Liver (tissue), 9 donors: ENCODE measurements around the gene CPSF3. TPM values are rescaled to one million over a fixed set of nuclear protein-coding genes. Genes with fewer than 3 reads are reported as not detected.

Experiments
- DNase-seq: peaks from one replicate; pipeline ENCODE4 v3.0.0-alpha.2; 2017; ENCODE audit warnings: low spot score
- H3K27ac ChIP-seq, 2 donors: one replicate each; pipeline ENCODE4 v1.7.0; 2013; ENCODE audit warnings: inconsistent platforms in 2 of 2, low read length in 2 of 2, control low read depth in 1 of 2, low read depth in 1 of 2, mild to moderate bottlenecking in 1 of 2
- H3K27me3 ChIP-seq, 4 donors: one replicate each; pipeline versions ENCODE4 v1.6.1 to v1.7.0; 2013; ENCODE audit warnings: low read length in 3 of 4, inconsistent platforms in 1 of 4, mild to moderate bottlenecking in 1 of 4, moderate library complexity in 1 of 4; ENCODE audit not compliant: control insufficient read depth in 4 of 4, insufficient read depth in 4 of 4
- H3K36me3 ChIP-seq, 4 donors: one replicate each; pipeline versions ENCODE4 v1.6.1 to v1.7.0; 2013; ENCODE audit warnings: low read length in 3 of 4, mild to moderate bottlenecking in 3 of 4, low read depth in 1 of 4, moderate library complexity in 1 of 4; ENCODE audit not compliant: control insufficient read depth in 4 of 4, insufficient read depth in 3 of 4
- H3K4me1 ChIP-seq, 4 donors: one replicate each; pipeline versions ENCODE4 v1.6.1 to v1.7.0; 2013; ENCODE audit warnings: low read length in 3 of 4, mild to moderate bottlenecking in 3 of 4, moderate library complexity in 1 of 4; ENCODE audit not compliant: control insufficient read depth in 4 of 4, insufficient read depth in 4 of 4
- H3K4me3 ChIP-seq, 3 donors: one replicate each; pipeline versions ENCODE4 v1.6.1 to v1.7.0; 2013; ENCODE audit warnings: low read length in 3 of 3, control low read depth in 1 of 3, low read depth in 1 of 3, mild to moderate bottlenecking in 1 of 3
- H3K9ac ChIP-seq, 2 donors: one replicate each; pipeline ENCODE4 v1.7.0; 2013; ENCODE audit warnings: low read length in 2 of 2, mild to moderate bottlenecking in 2 of 2, moderate library complexity in 2 of 2, control low read depth in 1 of 2, low read depth in 1 of 2
- H3K9me3 ChIP-seq, 4 donors: one replicate each; pipeline versions ENCODE4 v1.6.1 to v1.7.0; 2013; ENCODE audit warnings: low read length in 3 of 4; ENCODE audit not compliant: control insufficient read depth in 4 of 4
- ATF3 ChIP-seq: IDR thresholded peaks from 2 replicates; pipeline ENCODE4 v1.6.1; 2016; ENCODE audit warnings: antibody characterized with exemption
- CTCF ChIP-seq: fragments of 150-350 bp; IDR thresholded peaks from 2 replicates; pipeline ENCODE4 v1.5.1; 2017; ENCODE audit warnings: improper control_type of control experiment, low read depth, low read length; ENCODE audit not compliant: missing input control
- EGR1 ChIP-seq, 2 donors: IDR thresholded peaks; 2 replicates each; pipeline ENCODE4 v1.6.1; 2016 to 2018; ENCODE audit warnings: antibody characterized with exemption in 2 of 2, low read depth in 2 of 2
- FOXA1 ChIP-seq: IDR thresholded peaks from 2 replicates; pipeline ENCODE4 v1.6.1; 2016; ENCODE audit warnings: antibody characterized with exemption
- FOXA2 ChIP-seq: IDR thresholded peaks from 2 replicates; pipeline ENCODE4 v1.6.1; 2016; ENCODE audit warnings: antibody characterized with exemption
- GABPA ChIP-seq, 2 donors: IDR thresholded peaks in 1 of 2; conservative IDR thresholded peaks in 1 of 2; 2 replicates each; pipeline ENCODE4 v1.6.1; 2016; ENCODE audit warnings: antibody characterized with exemption in 2 of 2, mild to moderate bottlenecking in 1 of 2, moderate library complexity in 1 of 2
- HNF4A ChIP-seq, 2 donors: conservative IDR thresholded peaks; 2 replicates each; pipeline ENCODE4 v1.6.1; 2016; ENCODE audit warnings: antibody characterized with exemption in 2 of 2, mild to moderate bottlenecking in 2 of 2
- HNF4G ChIP-seq: IDR thresholded peaks from 2 replicates; pipeline ENCODE4 v1.6.1; 2016; ENCODE audit warnings: antibody characterized with exemption
- MAX ChIP-seq: IDR thresholded peaks from 2 replicates; pipeline ENCODE4 v1.6.1; 2016; ENCODE audit warnings: antibody characterized with exemption
- NR2F2 ChIP-seq: IDR thresholded peaks from 2 replicates; pipeline ENCODE4 v1.6.1; 2016; ENCODE audit warnings: antibody characterized with exemption
- RAD21 ChIP-seq, 2 donors: IDR thresholded peaks; 2 replicates each; pipeline ENCODE4 v1.6.1; 2016; ENCODE audit warnings: antibody characterized with exemption in 2 of 2, mild to moderate bottlenecking in 2 of 2
- REST ChIP-seq: IDR thresholded peaks from 2 replicates; pipeline ENCODE4 v1.6.1; 2016; ENCODE audit warnings: antibody characterized with exemption, mild to moderate bottlenecking
- RXRA ChIP-seq, 2 donors: IDR thresholded peaks; 2 replicates each; pipeline ENCODE4 v1.6.1; 2017 to 2018; ENCODE audit warnings: antibody characterized with exemption in 2 of 2, mild to moderate bottlenecking in 1 of 2
- SP1 ChIP-seq: IDR thresholded peaks from 2 replicates; pipeline ENCODE4 v1.6.1; 2018; ENCODE audit warnings: antibody characterized with exemption, mild to moderate bottlenecking
- TAF1 ChIP-seq: conservative IDR thresholded peaks from 2 replicates; pipeline ENCODE4 v1.6.1; 2016; ENCODE audit warnings: antibody characterized with exemption, mild to moderate bottlenecking
- YY1 ChIP-seq: IDR thresholded peaks from 2 replicates; pipeline ENCODE4 v1.6.1; 2016; ENCODE audit warnings: antibody characterized with exemption, mild to moderate bottlenecking
- WGBS: extraction: QIAGEN DNeasy Blood & Tissue Kit; methylation state at CpG from one replicate; pipeline ENCODE4 v1.1.7; 2013; 5-methylcytosine and 5-hydroxymethylcytosine counted together
- polyA plus RNA-seq, 2 donors: library from polyadenylated mRNA; stranded (reverse) in 1 of 2; unstranded in 1 of 2; fragments of 200-250 nt in 1 of 2; fragments of >200 nt in 1 of 2; fragmentation: Nextera tagmentation in 1 of 2; extraction: Ambion mirVana in 1 of 2; gene quantifications; one replicate each; pipeline versions ENCODE4 v1.2.1 to v1.2.3, GENCODE V29; 2013 to 2015
- total RNA-seq, 2 donors: library from RNA; depleted of rRNA; stranded (reverse); fragments of >200 nt; gene quantifications; one replicate each; pipeline ENCODE4 v1.2.3, GENCODE V29; 2014
- donor health status: healthy.
- donor health status: healthy.
- donor health status: healthy.
- donor health status: healthy.
- donor health status: healthy.

The CPSF3 gene
- total and polyA plus RNA-seq, 4 donors = 8.7 to 32.2 (median 16.9) TPM

GRCh38 chr2:9472511-9472910 is 49.1 kb downstream of the CPSF3 start:
- H3K27ac ChIP-seq = no peak overlapping the region
- no peak overlapping the region for H3K4me3 ChIP-seq
- peaks cover 0 to 7% (median 1%) of the 10 kb centered on the region in 4 donors for H3K36me3 ChIP-seq
- 98% methylated on average over 9 of the region's 9 CpGs for WGBS
- peaks cover 2 to 16% (median 7%) of the 10 kb centered on the region in 4 donors for H3K4me1 ChIP-seq
- DNase-seq = no peak
- TF ChIP-seq CTCF = no peak
- TF ChIP-seq TAF1 = no peak
- no peak for TF ChIP-seq YY1
- TF ChIP-seq HNF4A (conservative IDR thresholded peaks at IDR 0.05) = no peak
- no peak for TF ChIP-seq RAD21 (IDR thresholded peaks at IDR 0.05)
- no peak for TF ChIP-seq NR2F2
- no peak for TF ChIP-seq RXRA (IDR thresholded peaks at IDR 0.05)
- TF ChIP-seq GABPA (IDR thresholded peaks at IDR 0.05 in 1 of 2, conservative IDR thresholded peaks at IDR 0.05 in 1 of 2) = no peak
- TF ChIP-seq EGR1 (IDR thresholded peaks at IDR 0.05; ENCODE audit: low read depth in 2 of 2) = no peak
- TF ChIP-seq SP1 = no peak
- no peak for TF ChIP-seq MAX
- TF ChIP-seq REST = no peak
- TF ChIP-seq FOXA1 = no peak
- H3K9ac ChIP-seq = no peak overlapping the region
- no peaks in the 10 kb centered on the region for H3K9me3 ChIP-seq
- no peaks in the 10 kb centered on the region for H3K27me3 ChIP-seq

- no peak for DNase-seq
- Histone ChIP-seq H3K9me3 (no peaks in the 10 kb centered on the region), H3K36me3 (peaks cover 0 to 5% (median under 1%) of the 10 kb centered on the region in 4 donors), H3K4me1 (peaks cover 2 to 16% (median 7%) of the 10 kb centered on the region in 4 donors), H3K27me3 (no peaks in the 10 kb centered on the region), H3K9ac (no peak overlapping the region), H3K27ac (peak overlapping the region in 1 of 2 donors; percentile 70), H3K4me3 (peak overlapping the region; percentile 78 to 94 (median 93))
- WGBS = 32% methylated on average over 24 of the region's 24 CpGs
- TF ChIP-seq HNF4A (conservative IDR thresholded peaks at IDR 0.05) (no peak), HNF4G (no peak), RAD21 (IDR thresholded peaks at IDR 0.05) (peak in 1 of 2 donors; percentile 59), SP1 (no peak), RXRA (IDR thresholded peaks at IDR 0.05) (no peak), MAX (no peak), FOXA2 (no peak), YY1 (no peak), CTCF (peak; percentile 24), ATF3 (no peak), TAF1 (no peak), GABPA (IDR thresholded peaks at IDR 0.05 in 1 of 2, conservative IDR thresholded peaks at IDR 0.05 in 1 of 2) (no peak)
These were observed 50.0 kb downstream of the CPSF3 start for GRCh38 chr2:9473308-9473984.
